HG02852 (cell line): Measurements from ENCODE around the gene XXYLT1.

Experiments used
- ATAC-seq: cut with Tn5 transposase; IDR thresholded peaks from one replicate; pipeline ENCODE4 v1.9.1; 2021; ENCODE audit warnings: mild to moderate bottlenecking, moderate library complexity; ENCODE audit not compliant: unreplicated experiment

The XXYLT1 gene

GRCh38 chr3:195172039-195172684, 98.8 kb downstream of the XXYLT1 start:
- no peak for ATAC-seq

- no peak for ATAC-seq
These were observed 99.7 kb downstream of the XXYLT1 start for GRCh38 chr3:195171093-195171873.

GRCh38 chr3:195170496-195170895, 100.5 kb downstream of the XXYLT1 start:
- ATAC-seq: no peak

GRCh38 chr3:195169011-195169649, 101.8 kb downstream of the XXYLT1 start:
- no peak for ATAC-seq

- ATAC-seq: no peak
These were observed 102.8 kb downstream of the XXYLT1 start for GRCh38 chr3:195168009-195168762.

- ATAC-seq: no peak
These were observed 105.2 kb downstream of the XXYLT1 start for GRCh38 chr3:195165790-195166189.

- ATAC-seq: no peak
These were observed 105.7 kb downstream of the XXYLT1 start for GRCh38 chr3:195165265-195165609.

- ATAC-seq: no peak
These were observed 106.2 kb downstream of the XXYLT1 start for GRCh38 chr3:195164573-195165264.

- ATAC-seq: no peak
These were observed 107.0 kb downstream of the XXYLT1 start for GRCh38 chr3:195163719-195164572.

GRCh38 chr3:195162816-195163215, 108.1 kb downstream of the XXYLT1 start:
- ATAC-seq: no peak

- no peak for ATAC-seq
These were observed 108.8 kb downstream of the XXYLT1 start for GRCh38 chr3:195162033-195162669.

- no peak for ATAC-seq
These were observed 110.0 kb downstream of the XXYLT1 start for GRCh38 chr3:195160908-195161434.

- ATAC-seq: no peak
These were observed 110.6 kb downstream of the XXYLT1 start for GRCh38 chr3:195160257-195160898.

- no peak for ATAC-seq
These were observed 111.2 kb downstream of the XXYLT1 start for GRCh38 chr3:195159814-195160165.

- ATAC-seq: no peak
These were observed 111.7 kb downstream of the XXYLT1 start for GRCh38 chr3:195159117-195159813.

GRCh38 chr3:195156286-195156890, 114.6 kb downstream of the XXYLT1 start:
- ATAC-seq: no peak

GRCh38 chr3:195155570-195156241, 115.3 kb downstream of the XXYLT1 start:
- ATAC-seq: no peak
